Uterus (tissue), 4 donors: ENCODE measurements around the gene PCK1. TPM values are rescaled to one million over a fixed set of nuclear protein-coding genes. Genes with fewer than 3 reads are reported as not detected.

Source experiments
- DNase-seq, 2 donors: peaks; one replicate each; pipeline ENCODE4 v3.0.0-alpha.2; 2019 to 2020
- H3K27ac ChIP-seq, 2 donors: fragments of 200-600 bp; sonication (generic); 1 replicate in 1 of 2; 2 replicates in 1 of 2; pipeline ENCODE4 v1.5.1; 2016 to 2018
- H3K27me3 ChIP-seq, 2 donors: fragments of 200-600 bp; sonication (generic); one replicate each; pipeline ENCODE4 v1.5.1; 2018 to 2019; ENCODE audit warnings: control low read depth in 1 of 2
- H3K36me3 ChIP-seq, 2 donors: fragments of 200-600 bp; sonication (generic); one replicate each; pipeline ENCODE4 v1.5.1; 2019; ENCODE audit warnings: control low read depth in 1 of 2
- H3K4me1 ChIP-seq, 2 donors: fragments of 200-600 bp; sonication (generic); one replicate each; pipeline ENCODE4 v1.5.1; 2018 to 2019; ENCODE audit warnings: control low read depth in 1 of 2
- H3K4me3 ChIP-seq, 2 donors: fragments of 200-600 bp; sonication (generic); 1 replicate in 1 of 2; 2 replicates in 1 of 2; pipeline ENCODE4 v1.5.1; 2018 to 2019; ENCODE audit warnings: mild to moderate bottlenecking in 1 of 2
- H3K9me3 ChIP-seq, 2 donors: fragments of 200-600 bp; sonication (generic); one replicate each; pipeline ENCODE4 v1.5.1; 2019; ENCODE audit warnings: control low read depth in 1 of 2
- POLR2A ChIP-seq, 2 donors: fragments of 450-650 bp; IDR thresholded peaks; one replicate each; pipeline ENCODE4 v1.6.1; 2016; ENCODE audit warnings: antibody characterized with exemption in 2 of 2, mild to moderate bottlenecking in 1 of 2, moderate library complexity in 1 of 2
- intact Hi-C: fragments of 100-400 bp; cut with DNase I; formaldehyde crosslinking; loops from one replicate; pipeline ENCODE4 v1.15.1; 2023; ENCODE audit warnings: low total_unique reads
- total RNA-seq, 4 donors: library from RNA; depleted of rRNA in 3 of 4; stranded (reverse); fragments of >200 nt in 3 of 4; gene quantifications; one replicate each; pipeline versions ENCODE4 v1.1.0 to v1.2.4, GENCODE V29; 2014 to 2023
- TF ChIP-seq, protein P1 (sequence below), 4 experiments: fragments of 200-600 bp in 2 of 4; fragments of 450-650 bp in 2 of 4; sonication (generic) in 2 of 4; IDR thresholded peaks; one replicate each; pipeline ENCODE4 v1.5.1; 2016 to 2019; ENCODE audit warnings: antibody characterized with exemption in 4 of 4, mild to moderate bottlenecking in 2 of 4, moderate library complexity in 1 of 4
- donor health status: DM: yes; HTN: yes; CAD: no.

Gene PCK1
- total RNA-seq, 4 donors from 2014 or later, result 0.26 to 1.8 (median 1.4) TPM; not detected in 1

DNA sequence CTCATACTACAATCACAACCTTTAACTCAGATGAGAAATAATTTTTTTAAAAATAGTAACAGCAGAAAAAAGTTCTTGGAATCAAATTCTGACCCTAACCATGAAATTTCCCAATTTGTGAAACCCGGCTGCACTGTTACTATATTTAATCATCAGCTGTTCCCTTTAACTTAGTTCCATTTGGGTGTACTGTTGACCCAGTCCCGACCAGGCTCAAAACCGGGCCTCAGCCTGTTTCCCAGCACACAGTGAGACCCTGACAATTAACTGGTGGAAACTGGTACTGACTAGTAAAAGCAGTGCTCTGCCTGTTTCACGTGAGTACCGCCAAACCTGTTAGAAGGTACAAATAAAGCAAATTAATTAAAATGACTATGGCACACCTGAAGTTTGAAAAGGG lies 43.0 kb upstream of the PCK1 start:
- intact Hi-C loops, result loop anchor here (10.0 kb wide), 1 partner anchor 697 kb away; no protein-coding TSS in a partner anchor
- no peak for TF ChIP-seq POLR2A (IDR thresholded peaks at IDR 0.05)
- TF ChIP-seq, protein P1, sequence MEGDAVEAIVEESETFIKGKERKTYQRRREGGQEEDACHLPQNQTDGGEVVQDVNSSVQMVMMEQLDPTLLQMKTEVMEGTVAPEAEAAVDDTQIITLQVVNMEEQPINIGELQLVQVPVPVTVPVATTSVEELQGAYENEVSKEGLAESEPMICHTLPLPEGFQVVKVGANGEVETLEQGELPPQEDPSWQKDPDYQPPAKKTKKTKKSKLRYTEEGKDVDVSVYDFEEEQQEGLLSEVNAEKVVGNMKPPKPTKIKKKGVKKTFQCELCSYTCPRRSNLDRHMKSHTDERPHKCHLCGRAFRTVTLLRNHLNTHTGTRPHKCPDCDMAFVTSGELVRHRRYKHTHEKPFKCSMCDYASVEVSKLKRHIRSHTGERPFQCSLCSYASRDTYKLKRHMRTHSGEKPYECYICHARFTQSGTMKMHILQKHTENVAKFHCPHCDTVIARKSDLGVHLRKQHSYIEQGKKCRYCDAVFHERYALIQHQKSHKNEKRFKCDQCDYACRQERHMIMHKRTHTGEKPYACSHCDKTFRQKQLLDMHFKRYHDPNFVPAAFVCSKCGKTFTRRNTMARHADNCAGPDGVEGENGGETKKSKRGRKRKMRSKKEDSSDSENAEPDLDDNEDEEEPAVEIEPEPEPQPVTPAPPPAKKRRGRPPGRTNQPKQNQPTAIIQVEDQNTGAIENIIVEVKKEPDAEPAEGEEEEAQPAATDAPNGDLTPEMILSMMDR (IDR thresholded peaks at IDR 0.05), result no peak

DNA sequence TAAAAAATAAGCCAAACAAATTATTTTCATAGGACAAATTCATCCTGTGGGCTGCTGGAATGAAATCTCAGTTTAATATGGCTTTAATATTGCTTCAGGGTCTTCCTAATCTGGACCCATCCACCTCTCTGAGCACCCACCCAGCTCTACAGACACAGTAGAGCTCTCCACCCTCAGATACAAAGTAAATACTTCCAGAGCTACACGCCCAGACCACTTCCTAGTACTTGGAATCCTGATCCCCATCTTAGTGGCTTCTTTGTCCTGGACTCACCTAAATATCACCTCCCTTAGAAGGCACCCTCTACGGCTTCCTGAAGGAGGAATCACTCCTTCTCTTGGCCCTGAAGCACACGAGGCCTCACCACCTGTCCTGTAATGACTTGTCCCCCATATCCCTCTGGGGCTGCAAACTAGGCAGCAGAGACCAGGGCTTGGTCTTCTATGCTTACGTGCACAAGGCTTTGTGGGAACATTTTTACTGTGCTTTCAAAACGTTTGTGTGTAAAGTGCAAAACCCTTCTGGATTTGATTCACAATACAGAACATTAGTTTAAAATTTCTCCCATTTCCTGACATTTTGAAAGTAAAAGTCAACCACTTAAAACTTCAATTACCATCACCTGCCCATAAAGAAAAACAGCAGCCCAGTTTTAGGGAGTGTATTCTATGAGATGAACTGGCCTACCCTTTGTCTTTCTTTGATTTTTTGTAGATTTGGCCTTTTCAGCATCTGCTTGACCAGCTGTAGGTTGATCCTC lies 38.4 kb upstream of the PCK1 start:
- Histone ChIP-seq H3K4me3 (no peak overlapping the region), H3K9me3 (no peaks in the 10 kb centered on the region), H3K36me3 (no peaks in the 10 kb centered on the region), H3K27ac (no peak overlapping the region), H3K27me3 (no peaks in the 10 kb centered on the region), H3K4me1 (no peaks in the 10 kb centered on the region)
- TF ChIP-seq, protein P1 (IDR thresholded peaks at IDR 0.05), result no peak
- no peak for TF ChIP-seq POLR2A (IDR thresholded peaks at IDR 0.05)
- intact Hi-C loops, result no loop called here
- no peak for DNase-seq

More for the DNA sequence above, 43.0 kb upstream of the PCK1 start:
- Histone ChIP-seq H3K4me3 (no peak overlapping the region), H3K9me3 (no peaks in the 10 kb centered on the region), H3K4me1 (no peaks in the 10 kb centered on the region), H3K36me3 (no peaks in the 10 kb centered on the region), H3K27ac (no peak overlapping the region), H3K27me3 (no peaks in the 10 kb centered on the region)
- DNase-seq, result no peak

GRCh38 chr20:57523782-57524181 lies 37.1 kb upstream of the PCK1 start:
- Histone ChIP-seq H3K36me3 (no peaks in the 10 kb centered on the region), H3K9me3 (no peaks in the 10 kb centered on the region), H3K27ac (no peak overlapping the region), H3K27me3 (no peaks in the 10 kb centered on the region), H3K4me1 (no peaks in the 10 kb centered on the region), H3K4me3 (no peak overlapping the region)
- intact Hi-C loops, result no loop called here
- TF ChIP-seq POLR2A (IDR thresholded peaks at IDR 0.05), result no peak
- TF ChIP-seq, protein P1 (IDR thresholded peaks at IDR 0.05), result no peak
- no peak for DNase-seq

- H3K36me3 ChIP-seq, result no peaks in the 10 kb centered on the region
- TF ChIP-seq POLR2A (IDR thresholded peaks at IDR 0.05), result no peak
- TF ChIP-seq, protein P1 (IDR thresholded peaks at IDR 0.05), result no peak
- DNase-seq, result no peak
- H3K27me3 ChIP-seq, result no peaks in the 10 kb centered on the region
- H3K4me3 ChIP-seq, result no peak within 1 kb of the TSS
- H3K9me3 ChIP-seq, result no peaks in the 10 kb centered on the region
- H3K27ac ChIP-seq, result no peak within 1 kb of the TSS
- H3K4me1 ChIP-seq, result no peaks in the 10 kb centered on the region
- intact Hi-C loops, result loop anchor here (5.0 kb wide), 1 partner anchor 63 kb away; no protein-coding TSS in a partner anchor
These were observed 36.3 kb upstream of the PCK1 start, which contains the start of gene CTCFL for GRCh38 chr20:57524511-57525176. Gene CTCFL (minus strand): TSS chr20:57525140. CDS start chr20:57524205, 935 bp downstream.
